Cardiac muscle cell (in vitro differentiated cells and primary cell): Measurements from ENCODE around the gene RASGRP3. TPM values are rescaled to one million over a fixed set of nuclear protein-coding genes. Genes with fewer than 3 reads are reported as not detected.

Experiments used
- DNase-seq, 2 donors: peaks; one replicate each; pipeline versions ENCODE4 v3.0.0 to v3.0.0-alpha.2; 2010 to 2017; ENCODE audit warnings: low read depth in 1 of 2, low spot score in 1 of 2
- H3K27ac ChIP-seq: fragments of 200-600 bp; sonication (generic); 2 replicates; pipeline ENCODE4 v1.5.1; 2016
- H3K27me3 ChIP-seq: fragments of 200-600 bp; sonication (generic); 2 replicates; pipeline ENCODE4 v1.6.0; 2016; ENCODE audit warnings: control low read depth
- H3K36me3 ChIP-seq: fragments of 200-600 bp; sonication (generic); 2 replicates; pipeline ENCODE4 v1.5.1; 2016; ENCODE audit warnings: control low read depth
- H3K4me1 ChIP-seq: fragments of 200-600 bp; sonication (generic); 2 replicates; pipeline ENCODE4 v1.8.1; 2017; ENCODE audit warnings: low read depth, mild to moderate bottlenecking, mixed run types
- H3K4me3 ChIP-seq: fragments of 200-600 bp; sonication (generic); 2 replicates; pipeline ENCODE4 v1.5.1; 2016; ENCODE audit warnings: mild to moderate bottlenecking
- H3K9me3 ChIP-seq: fragments of 200-600 bp; sonication (generic); 2 replicates; pipeline ENCODE4 v1.5.1; 2017; ENCODE audit warnings: low read depth, mild to moderate bottlenecking, control low read depth
- CTCF ChIP-seq: IDR thresholded peaks from 2 replicates; pipeline ENCODE4 v1.5.1; 2012; ENCODE audit warnings: low read depth, mild to moderate bottlenecking, low read length
- polyA plus RNA-seq: library from polyadenylated mRNA; unstranded; fragments of >200 nt; fragmentation: Nextera tagmentation; extraction: Ambion mirVana; gene quantifications from 2 replicates; pipeline ENCODE4 v1.2.1, GENCODE V29; 2016
- total RNA-seq: library from RNA; depleted of rRNA; stranded (reverse); fragments of >200 nt; gene quantifications from 2 replicates; pipeline ENCODE4 v1.2.3, GENCODE V29; 2016

The RASGRP3 gene
- total and polyA plus RNA-seq, 2 experiments from 2014 or later: 19.8 to 21.3 TPM

- H3K4me3 ChIP-seq: no peak overlapping the region
- no peaks in the 10 kb centered on the region for H3K36me3 ChIP-seq
- no peak for TF ChIP-seq CTCF
- no peaks in the 10 kb centered on the region for H3K9me3 ChIP-seq
- no peaks in the 10 kb centered on the region for H3K4me1 ChIP-seq
- no peak for DNase-seq
- H3K27ac ChIP-seq: no peak overlapping the region
- H3K27me3 ChIP-seq: no peaks in the 10 kb centered on the region
These were observed 34.7 kb downstream of the RASGRP3 start for GRCh38 chr2:33511141-33511540.

GRCh38 chr2:33512112-33512511, 35.7 kb downstream of the RASGRP3 start:
- H3K36me3 ChIP-seq: no peaks in the 10 kb centered on the region
- no peak overlapping the region for H3K4me3 ChIP-seq
- H3K27ac ChIP-seq: no peak overlapping the region
- no peak for DNase-seq
- H3K9me3 ChIP-seq: no peaks in the 10 kb centered on the region
- TF ChIP-seq CTCF: no peak
- H3K27me3 ChIP-seq: no peaks in the 10 kb centered on the region
- no peaks in the 10 kb centered on the region for H3K4me1 ChIP-seq

GRCh38 chr2:33513480-33513879, 37.0 kb downstream of the RASGRP3 start:
- H3K4me1 ChIP-seq: no peaks in the 10 kb centered on the region
- DNase-seq: no peak
- no peaks in the 10 kb centered on the region for H3K27me3 ChIP-seq
- H3K9me3 ChIP-seq: no peaks in the 10 kb centered on the region
- no peaks in the 10 kb centered on the region for H3K36me3 ChIP-seq
- no peak for TF ChIP-seq CTCF
- no peak overlapping the region for H3K27ac ChIP-seq
- no peak overlapping the region for H3K4me3 ChIP-seq

GRCh38 chr2:33516456-33516995, 40.1 kb downstream of the RASGRP3 start:
- Histone ChIP-seq H3K36me3 (no peaks in the 10 kb centered on the region), H3K4me3 (no peak overlapping the region), H3K27me3 (no peaks in the 10 kb centered on the region), H3K27ac (no peak overlapping the region), H3K9me3 (no peaks in the 10 kb centered on the region), H3K4me1 (no peaks in the 10 kb centered on the region)
- TF ChIP-seq CTCF: no peak
- DNase-seq: no peak

- no peak overlapping the region for H3K27ac ChIP-seq
- H3K9me3 ChIP-seq: no peaks in the 10 kb centered on the region
- no peaks in the 10 kb centered on the region for H3K27me3 ChIP-seq
- DNase-seq: no peak
- H3K4me1 ChIP-seq: no peaks in the 10 kb centered on the region
- no peak overlapping the region for H3K4me3 ChIP-seq
- TF ChIP-seq CTCF: no peak
- H3K36me3 ChIP-seq: no peaks in the 10 kb centered on the region
These were observed 41.8 kb downstream of the RASGRP3 start for GRCh38 chr2:33518200-33518599.

GRCh38 chr2:33518929-33519328, 42.5 kb downstream of the RASGRP3 start:
- H3K36me3 ChIP-seq: no peaks in the 10 kb centered on the region
- H3K4me3 ChIP-seq: no peak overlapping the region
- DNase-seq: peak in 1 of 2 donors; percentile 4
- no peak overlapping the region for H3K27ac ChIP-seq
- H3K4me1 ChIP-seq: no peaks in the 10 kb centered on the region
- H3K27me3 ChIP-seq: no peaks in the 10 kb centered on the region
- H3K9me3 ChIP-seq: no peaks in the 10 kb centered on the region
- TF ChIP-seq CTCF: no peak
